ENCODE data around the gene ASB13. TPM values are rescaled to one million over a fixed set of nuclear protein-coding genes. Genes with fewer than 3 reads are reported as not detected.

Gene ASB13
- total RNA-seq, 1 experiment from 2014 or later, result 25.9 TPM

DNA sequence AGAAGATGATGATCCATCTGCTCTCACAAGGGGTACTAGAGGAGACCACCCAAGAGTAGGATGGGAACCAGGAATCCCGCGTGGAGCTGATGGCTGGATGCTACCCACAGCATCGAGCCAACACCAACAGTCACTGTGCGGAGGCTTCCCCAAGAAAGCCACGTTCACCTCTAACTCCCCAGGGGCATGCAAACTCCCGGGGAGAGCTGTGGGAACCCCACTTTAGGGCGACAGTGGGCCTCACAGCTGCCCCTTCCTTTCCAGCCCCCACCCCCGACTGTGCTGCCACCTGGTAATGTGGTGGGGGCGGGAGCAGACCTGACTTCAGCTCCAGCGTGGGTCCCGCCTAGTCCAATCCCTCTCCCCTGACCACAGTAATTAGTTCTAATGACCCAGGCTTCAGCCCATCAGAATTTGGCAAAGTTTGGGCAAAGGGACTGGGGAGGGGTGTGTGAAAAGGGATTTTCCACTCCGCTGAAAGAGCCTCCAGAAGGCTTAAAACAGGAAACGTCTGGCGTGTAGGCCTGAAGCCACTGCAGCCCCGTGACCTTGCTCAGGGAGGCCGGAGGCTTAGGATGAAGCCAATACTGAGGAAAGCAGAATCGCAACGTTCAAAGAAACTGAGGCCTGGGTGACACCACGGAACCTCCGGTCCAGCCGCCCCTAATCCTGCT, 20.3 kb downstream of the ASB13 start:
- CTCF ChIA-PET, result interaction anchor here (1.4 kb wide), 1 partner anchor 16 kb away, joined by 3 read pairs; no protein-coding TSS in a partner anchor

More for the DNA sequence above, 20.3 kb downstream of the ASB13 start:
- no peaks in the 10 kb centered on the region for H3K79me2 ChIP-seq (ENCODE audit: insufficient read depth, low read length)
- no peak overlapping the region for H3K4me2 ChIP-seq (ENCODE audit: low read length)
- no peak for DNase-seq (ENCODE audit: low read depth, low spot score)
- ATAC-seq, result no peak
- H3K4me3 ChIP-seq (replicated peaks in 1 of 2; ENCODE audit: low read depth in 1 of 2, low read length in 2 of 2), result no peak overlapping the region
- H3K27me3 ChIP-seq (ENCODE audit: insufficient read depth, low read length), result no peaks in the 10 kb centered on the region
- no peaks in the 10 kb centered on the region for H4K20me1 ChIP-seq (ENCODE audit: insufficient read depth)
- H2AFZ ChIP-seq (ENCODE audit: low read depth, low read length, poor library complexity, severe bottlenecking), result no peak overlapping the region
- POLR2A ChIA-PET, result no interaction called here
- BruUV-seq (replicated peaks), result no TSS peak
- H3K4me1 ChIP-seq (ENCODE audit: control insufficient read depth in 1 of 2, insufficient read depth in 2 of 2, low read length in 2 of 2), result no peaks in the 10 kb centered on the region
- H3K9me2 ChIP-seq (ENCODE audit: insufficient read depth), result no peaks in the 10 kb centered on the region
- TF ChIP-seq, protein P1, sequence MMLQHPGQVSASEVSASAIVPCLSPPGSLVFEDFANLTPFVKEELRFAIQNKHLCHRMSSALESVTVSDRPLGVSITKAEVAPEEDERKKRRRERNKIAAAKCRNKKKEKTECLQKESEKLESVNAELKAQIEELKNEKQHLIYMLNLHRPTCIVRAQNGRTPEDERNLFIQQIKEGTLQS (IDR thresholded peaks at IDR 0.05), result no peak
- TF ChIP-seq JUND (IDR thresholded peaks at IDR 0.05) (no peak), CBX3 (IDR thresholded peaks at IDR 0.05; ENCODE audit: low read depth) (no peak), SP1 (IDR thresholded peaks at IDR 0.05; ENCODE audit: low read depth) (no peak), EZH2phosphoT487 (IDR thresholded peaks at IDR 0.05; ENCODE audit: borderline replicate concordance) (no peak), POLR2AphosphoS5 (IDR thresholded peaks at IDR 0.05; ENCODE audit: low read depth, low read length) (no peak), FOSL1 (IDR thresholded peaks at IDR 0.05; ENCODE audit: low read depth) (no peak), ZFX (IDR thresholded peaks at IDR 0.05) (no peak), SRF (IDR thresholded peaks at IDR 0.05; ENCODE audit: low read depth) (no peak), TCF7L2 (IDR thresholded peaks at IDR 0.05; ENCODE audit: borderline replicate concordance, extremely low read depth, insufficient read depth, insufficient read length) (no peak), RAD21 (IDR thresholded peaks at IDR 0.05; ENCODE audit: low read depth) (no peak), EZH2 (IDR thresholded peaks at IDR 0.05) (no peak), CEBPB (IDR thresholded peaks at IDR 0.05; ENCODE audit: low read depth) (no peak), ELF1 (IDR thresholded peaks at IDR 0.05; ENCODE audit: borderline replicate concordance, low read depth) (no peak), POLR2A (IDR thresholded peaks at IDR 0.05; ENCODE audit: borderline replicate concordance, extremely low read depth, insufficient read depth, insufficient read length) (no peak)
- TF ChIP-seq, protein P2, sequence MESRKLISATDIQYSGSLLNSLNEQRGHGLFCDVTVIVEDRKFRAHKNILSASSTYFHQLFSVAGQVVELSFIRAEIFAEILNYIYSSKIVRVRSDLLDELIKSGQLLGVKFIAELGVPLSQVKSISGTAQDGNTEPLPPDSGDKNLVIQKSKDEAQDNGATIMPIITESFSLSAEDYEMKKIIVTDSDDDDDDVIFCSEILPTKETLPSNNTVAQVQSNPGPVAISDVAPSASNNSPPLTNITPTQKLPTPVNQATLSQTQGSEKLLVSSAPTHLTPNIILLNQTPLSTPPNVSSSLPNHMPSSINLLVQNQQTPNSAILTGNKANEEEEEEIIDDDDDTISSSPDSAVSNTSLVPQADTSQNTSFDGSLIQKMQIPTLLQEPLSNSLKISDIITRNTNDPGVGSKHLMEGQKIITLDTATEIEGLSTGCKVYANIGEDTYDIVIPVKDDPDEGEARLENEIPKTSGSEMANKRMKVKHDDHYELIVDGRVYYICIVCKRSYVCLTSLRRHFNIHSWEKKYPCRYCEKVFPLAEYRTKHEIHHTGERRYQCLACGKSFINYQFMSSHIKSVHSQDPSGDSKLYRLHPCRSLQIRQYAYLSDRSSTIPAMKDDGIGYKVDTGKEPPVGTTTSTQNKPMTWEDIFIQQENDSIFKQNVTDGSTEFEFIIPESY (IDR thresholded peaks at IDR 0.05; ENCODE audit: extremely low read depth, insufficient replicate concordance, low read length), result no peak
- TF ChIP-seq, protein P3, sequence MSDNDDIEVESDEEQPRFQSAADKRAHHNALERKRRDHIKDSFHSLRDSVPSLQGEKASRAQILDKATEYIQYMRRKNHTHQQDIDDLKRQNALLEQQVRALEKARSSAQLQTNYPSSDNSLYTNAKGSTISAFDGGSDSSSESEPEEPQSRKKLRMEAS (IDR thresholded peaks at IDR 0.05), result no peak
- H3K36me3 ChIP-seq (ENCODE audit: control insufficient read depth in 1 of 2, insufficient read depth in 2 of 2, low read length in 2 of 2), result peaks cover 0 to 6% of the 10 kb centered on the region in 2 experiments; a peak in 1 of 4 replicates
- RAD21 ChIA-PET (ENCODE audit: low non-redundant PET in 1 of 2, low total read pairs in 2 of 2, uncharacterized antibody in 2 of 2, unreplicated experiment in 2 of 2), result no interaction called here
- intact Hi-C loops (cut with micrococcal nuclease), result no loop called here
- no peak overlapping the region for H3K27ac ChIP-seq (ENCODE audit: low read depth, low read length)
- H3K9me3 ChIP-seq (ENCODE audit: control insufficient read depth in 1 of 2, insufficient read depth in 1 of 2, low read depth in 1 of 2, low read length in 2 of 2), result no peaks in the 10 kb centered on the region
- H3K9ac ChIP-seq (ENCODE audit: low read length), result no peak overlapping the region

Data from HCT116 (cell line).